ENCODE results near the gene WDR46. TPM values are rescaled to one million over a fixed set of nuclear protein-coding genes. Genes with fewer than 3 reads are reported as not detected.

WDR46 gene
- total and polyA plus RNA-seq, 2 of the 13 experiments (the other 11 are each of a cell fraction or from before 2014, with no cell fraction given), result 47.4 to 105 TPM

- peak; percentile 79 for TF ChIP-seq TMF1 (CRISPR knock-in tag; IDR thresholded peaks at IDR 0.05; ENCODE audit: low read depth)
- TF ChIP-seq, protein P1, sequence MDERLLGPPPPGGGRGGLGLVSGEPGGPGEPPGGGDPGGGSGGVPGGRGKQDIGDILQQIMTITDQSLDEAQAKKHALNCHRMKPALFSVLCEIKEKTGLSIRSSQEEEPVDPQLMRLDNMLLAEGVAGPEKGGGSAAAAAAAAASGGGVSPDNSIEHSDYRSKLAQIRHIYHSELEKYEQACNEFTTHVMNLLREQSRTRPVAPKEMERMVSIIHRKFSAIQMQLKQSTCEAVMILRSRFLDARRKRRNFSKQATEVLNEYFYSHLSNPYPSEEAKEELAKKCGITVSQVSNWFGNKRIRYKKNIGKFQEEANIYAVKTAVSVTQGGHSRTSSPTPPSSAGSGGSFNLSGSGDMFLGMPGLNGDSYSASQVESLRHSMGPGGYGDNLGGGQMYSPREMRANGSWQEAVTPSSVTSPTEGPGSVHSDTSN (CRISPR knock-in tag; IDR thresholded peaks at IDR 0.05), result no peak; the same call in 1 of the 2 replicates
- peak; percentile 71 for TF ChIP-seq CCDC6 (CRISPR knock-in tag; IDR thresholded peaks at IDR 0.05)
- peak; percentile 96 for TF ChIP-seq YEATS4 (CRISPR knock-in tag; IDR thresholded peaks at IDR 0.05; ENCODE audit: borderline replicate concordance)
- TF ChIP-seq, protein P2, sequence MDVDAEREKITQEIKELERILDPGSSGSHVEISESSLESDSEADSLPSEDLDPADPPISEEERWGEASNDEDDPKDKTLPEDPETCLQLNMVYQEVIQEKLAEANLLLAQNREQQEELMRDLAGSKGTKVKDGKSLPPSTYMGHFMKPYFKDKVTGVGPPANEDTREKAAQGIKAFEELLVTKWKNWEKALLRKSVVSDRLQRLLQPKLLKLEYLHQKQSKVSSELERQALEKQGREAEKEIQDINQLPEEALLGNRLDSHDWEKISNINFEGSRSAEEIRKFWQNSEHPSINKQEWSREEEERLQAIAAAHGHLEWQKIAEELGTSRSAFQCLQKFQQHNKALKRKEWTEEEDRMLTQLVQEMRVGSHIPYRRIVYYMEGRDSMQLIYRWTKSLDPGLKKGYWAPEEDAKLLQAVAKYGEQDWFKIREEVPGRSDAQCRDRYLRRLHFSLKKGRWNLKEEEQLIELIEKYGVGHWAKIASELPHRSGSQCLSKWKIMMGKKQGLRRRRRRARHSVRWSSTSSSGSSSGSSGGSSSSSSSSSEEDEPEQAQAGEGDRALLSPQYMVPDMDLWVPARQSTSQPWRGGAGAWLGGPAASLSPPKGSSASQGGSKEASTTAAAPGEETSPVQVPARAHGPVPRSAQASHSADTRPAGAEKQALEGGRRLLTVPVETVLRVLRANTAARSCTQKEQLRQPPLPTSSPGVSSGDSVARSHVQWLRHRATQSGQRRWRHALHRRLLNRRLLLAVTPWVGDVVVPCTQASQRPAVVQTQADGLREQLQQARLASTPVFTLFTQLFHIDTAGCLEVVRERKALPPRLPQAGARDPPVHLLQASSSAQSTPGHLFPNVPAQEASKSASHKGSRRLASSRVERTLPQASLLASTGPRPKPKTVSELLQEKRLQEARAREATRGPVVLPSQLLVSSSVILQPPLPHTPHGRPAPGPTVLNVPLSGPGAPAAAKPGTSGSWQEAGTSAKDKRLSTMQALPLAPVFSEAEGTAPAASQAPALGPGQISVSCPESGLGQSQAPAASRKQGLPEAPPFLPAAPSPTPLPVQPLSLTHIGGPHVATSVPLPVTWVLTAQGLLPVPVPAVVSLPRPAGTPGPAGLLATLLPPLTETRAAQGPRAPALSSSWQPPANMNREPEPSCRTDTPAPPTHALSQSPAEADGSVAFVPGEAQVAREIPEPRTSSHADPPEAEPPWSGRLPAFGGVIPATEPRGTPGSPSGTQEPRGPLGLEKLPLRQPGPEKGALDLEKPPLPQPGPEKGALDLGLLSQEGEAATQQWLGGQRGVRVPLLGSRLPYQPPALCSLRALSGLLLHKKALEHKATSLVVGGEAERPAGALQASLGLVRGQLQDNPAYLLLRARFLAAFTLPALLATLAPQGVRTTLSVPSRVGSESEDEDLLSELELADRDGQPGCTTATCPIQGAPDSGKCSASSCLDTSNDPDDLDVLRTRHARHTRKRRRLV (CRISPR knock-in tag; IDR thresholded peaks at IDR 0.05), result no peak
- peak; percentile 71; the same call in 1 of the 2 replicates for TF ChIP-seq PREB (CRISPR knock-in tag; IDR thresholded peaks at IDR 0.05)
- peak; percentile 92 for TF ChIP-seq ZNF678 (CRISPR knock-in tag; IDR thresholded peaks at IDR 0.05)
- TF ChIP-seq ZNF564 (CRISPR knock-in tag; IDR thresholded peaks at IDR 0.05), result peak; percentile 84
- TF ChIP-seq, protein P3, sequence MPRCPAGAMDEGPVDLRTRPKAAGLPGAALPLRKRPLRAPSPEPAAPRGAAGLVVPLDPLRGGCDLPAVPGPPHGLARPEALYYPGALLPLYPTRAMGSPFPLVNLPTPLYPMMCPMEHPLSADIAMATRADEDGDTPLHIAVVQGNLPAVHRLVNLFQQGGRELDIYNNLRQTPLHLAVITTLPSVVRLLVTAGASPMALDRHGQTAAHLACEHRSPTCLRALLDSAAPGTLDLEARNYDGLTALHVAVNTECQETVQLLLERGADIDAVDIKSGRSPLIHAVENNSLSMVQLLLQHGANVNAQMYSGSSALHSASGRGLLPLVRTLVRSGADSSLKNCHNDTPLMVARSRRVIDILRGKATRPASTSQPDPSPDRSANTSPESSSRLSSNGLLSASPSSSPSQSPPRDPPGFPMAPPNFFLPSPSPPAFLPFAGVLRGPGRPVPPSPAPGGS (CRISPR knock-in tag; IDR thresholded peaks at IDR 0.05), result peak; percentile 53
- peak; percentile 89 for TF ChIP-seq GTF3A (CRISPR knock-in tag; conservative IDR thresholded peaks at IDR 0.05)
- TF ChIP-seq SRSF1 (optimal IDR thresholded peaks at IDR 0.05; ENCODE audit: low read depth, low read length), result peak; percentile 90
- TF ChIP-seq NR2F6 (IDR thresholded peaks at IDR 0.05), result 0 out of 2 replicates have a peak, but pooled peaks have one; percentile 33
- TF ChIP-seq NR2F6 (CRISPR knock-in tag; IDR thresholded peaks at IDR 0.05), result peak; percentile 17; the same call in 1 of the 2 replicates
- TF ChIP-seq, protein P4, sequence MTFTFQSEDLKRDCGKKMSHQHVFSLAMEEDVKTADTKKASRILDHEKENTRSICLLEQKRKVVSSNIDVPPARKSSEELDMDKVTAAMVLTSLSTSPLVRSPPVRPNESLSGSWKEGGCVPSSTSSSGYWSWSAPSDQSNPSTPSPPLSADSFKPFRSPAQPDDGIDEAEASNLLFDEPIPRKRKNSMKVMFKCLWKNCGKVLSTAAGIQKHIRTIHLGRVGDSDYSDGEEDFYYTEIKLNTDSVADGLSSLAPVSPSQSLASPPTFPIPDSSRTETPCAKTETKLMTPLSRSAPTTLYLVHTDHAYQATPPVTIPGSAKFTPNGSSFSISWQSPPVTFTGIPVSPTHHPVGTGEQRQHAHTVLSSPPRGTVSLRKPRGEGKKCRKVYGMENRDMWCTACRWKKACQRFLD (CRISPR knock-in tag; IDR thresholded peaks at IDR 0.05; ENCODE audit: borderline replicate concordance), result peak; percentile 97
- TF ChIP-seq THAP9 (CRISPR knock-in tag; IDR thresholded peaks at IDR 0.05; ENCODE audit: borderline replicate concordance), result peak; percentile 97
- TF ChIP-seq RARA (CRISPR knock-in tag; IDR thresholded peaks at IDR 0.05), result peak; percentile 44; the same call in 1 of the 2 replicates
These were observed 17.4 kb downstream of the WDR46 start, which contains the start of the genes RPS18 and VPS52 (continued) for GRCh38 chr6:33271468-33272274.
